K562 (cell line): Measurements from ENCODE around the gene AP1M2. TPM values are rescaled to one million over a fixed set of nuclear protein-coding genes. Genes with fewer than 3 reads are reported as not detected.

ENCODE experiments used
- ARID1B ChIP-seq: fragments of 450-650 bp; IDR thresholded peaks from 2 replicates; pipeline ENCODE4 v1.6.1; 2016; ENCODE audit warnings: antibody characterized with exemption, mild to moderate bottlenecking, inconsistent platforms
- C11orf30 ChIP-seq: fragments of 450-650 bp; IDR thresholded peaks from 2 replicates; pipeline ENCODE4 v1.6.1; 2016; ENCODE audit warnings: low read depth, mild to moderate bottlenecking
- CHD4 ChIP-seq: fragments of 200-600 bp; sonication (generic); IDR thresholded peaks from 3 replicates; pipeline ENCODE4 v1.6.1; 2012; ENCODE audit warnings: low read depth, mild to moderate bottlenecking, mixed read lengths, low read length, inconsistent platforms; ENCODE audit not compliant: insufficient read depth, insufficient replicate concordance, poor library complexity, severe bottlenecking
- CREB1 ChIP-seq, 2 experiments: sonication (generic) in 1 of 2; formaldehyde crosslinking in 1 of 2; IDR thresholded peaks; 2 replicates each; pipeline versions ENCODE4 v1.6.1 to v1.8.0; 2012 to 2022; ENCODE audit warnings: inconsistent platforms in 1 of 2, mild to moderate bottlenecking in 1 of 2, missing genetic modification reagents in 1 of 2, moderate library complexity in 1 of 2
- CXXC5 ChIP-seq: fragments of 250-450 bp; sonication (Bioruptor Pico); IDR thresholded peaks from 2 replicates; pipeline ENCODE4 v1.8.0; 2022; ENCODE audit warnings: inconsistent platforms, mild to moderate bottlenecking, moderate library complexity
- ETV6 ChIP-seq, 3 experiments: fragments of 150-350 bp in 1 of 3; sonication (generic) in 1 of 3; formaldehyde crosslinking in 1 of 3; IDR thresholded peaks; 2 replicates each; pipeline versions ENCODE4 v1.6.1 to v1.8.0; 2014 to 2022; ENCODE audit warnings: borderline replicate concordance in 2 of 3, low read depth in 2 of 3, antibody characterized with exemption in 1 of 3, low read length in 1 of 3, mild to moderate bottlenecking in 1 of 3, missing genetic modification reagents in 1 of 3
- GATA2 ChIP-seq: sonication (generic); formaldehyde crosslinking; IDR thresholded peaks from 2 replicates; pipeline ENCODE4 v1.4.0; 2020; ENCODE audit warnings: mild to moderate bottlenecking, missing genetic modification reagents
- HIVEP1 ChIP-seq: fragments of 250-450 bp; sonication (Bioruptor Pico); IDR thresholded peaks from 2 replicates; pipeline ENCODE4 v1.4.0; 2020; ENCODE audit warnings: mild to moderate bottlenecking
- LEF1 ChIP-seq: fragments of 450-650 bp; IDR thresholded peaks from 2 replicates; pipeline ENCODE4 v1.6.1; 2016; ENCODE audit warnings: mild to moderate bottlenecking
- MTA1 ChIP-seq: fragments of 450-650 bp; IDR thresholded peaks from 2 replicates; pipeline ENCODE4 v1.6.1; 2017; ENCODE audit warnings: borderline replicate concordance
- MTA2 ChIP-seq: fragments of 450-650 bp; IDR thresholded peaks from 2 replicates; pipeline ENCODE4 v1.6.1; 2016; ENCODE audit warnings: low read depth
- MYC ChIP-seq, 2 experiments: fragments of 250-450 bp in 1 of 2; sonication (Bioruptor Pico) in 1 of 2; IDR thresholded peaks; 2 replicates each; pipeline versions ENCODE4 v1.5.1 to v1.6.1; 2012 to 2021; ENCODE audit warnings: low read depth in 2 of 2, borderline replicate concordance in 1 of 2, improper control_type of control experiment in 1 of 2, low read length in 1 of 2, mild to moderate bottlenecking in 1 of 2, moderate library complexity in 1 of 2
- NCOR1 ChIP-seq: fragments of 450-650 bp; IDR thresholded peaks from 2 replicates; pipeline ENCODE4 v1.6.1; 2016; ENCODE audit warnings: mild to moderate bottlenecking, moderate library complexity
- PML ChIP-seq: IDR thresholded peaks from 2 replicates; pipeline ENCODE4 v1.6.1; 2012; ENCODE audit warnings: low read length, inconsistent platforms
- RFX1 ChIP-seq: fragments of 450-650 bp; IDR thresholded peaks from 2 replicates; pipeline ENCODE4 v1.6.1; 2016; ENCODE audit warnings: mild to moderate bottlenecking, moderate library complexity
- SP1 ChIP-seq: sonication (generic); formaldehyde crosslinking; IDR thresholded peaks from 2 replicates; pipeline ENCODE4 v1.8.1; 2022; ENCODE audit warnings: mild to moderate bottlenecking, missing genetic modification reagents
- SUPT5H ChIP-seq: fragments of 450-650 bp; IDR thresholded peaks from 2 replicates; pipeline ENCODE4 v1.6.1; 2016
- ZBED1 ChIP-seq: IDR thresholded peaks from 2 replicates; pipeline ENCODE4 v1.6.1; 2014
- ZC3H11A ChIP-seq: IDR thresholded peaks from 2 replicates; pipeline ENCODE4 v1.6.1; 2012; ENCODE audit warnings: low read depth, low read length, improper control_type of control experiment
- ZNF175 ChIP-seq: fragments of 200-800 bp; sonication (Bioruptor generic); IDR thresholded peaks from 2 replicates; pipeline ENCODE4 v1.6.1; 2016; ENCODE audit warnings: low read depth, mild to moderate bottlenecking, missing genetic modification characterization, missing compliant biosample characterization
- polyA plus RNA-seq, 8 experiments: library from polyadenylated mRNA; depleted of rRNA in 4 of 8; stranded (reverse) in 5 of 8; unstranded in 3 of 8; fragments of >200 nt; fragmentation: Nextera tagmentation in 2 of 8; fragmentation: Illumina TruSeq in 1 of 8; extraction: Ambion mirVana in 2 of 8; extraction: Trizol in 1 of 8; gene quantifications; 2 replicates each; pipeline versions ENCODE4 v1.2.1 to v1.2.3, GENCODE V29; 2011 to 2014; ENCODE audit warnings: inconsistent platforms in 1 of 8, missing spikeins in 1 of 8
- total RNA-seq, 7 experiments: library from RNA; depleted of rRNA in 6 of 7; stranded (reverse); fragments of >200 nt in 6 of 7; fragmentation: Illumina TruSeq in 2 of 7; extraction: Trizol in 2 of 7; gene quantifications; 2 replicates each; pipeline versions ENCODE4 v1.2.1 to v1.2.3, GENCODE V29; 2011 to 2021; ENCODE audit warnings: low replicate concordance in 1 of 7
- TF ChIP-seq, protein P1 (sequence below): sonication (generic); formaldehyde crosslinking; IDR thresholded peaks from 2 replicates; pipeline ENCODE4 v1.4.0; 2020; ENCODE audit warnings: mild to moderate bottlenecking, missing genetic modification reagents
- TF ChIP-seq, protein P2 (sequence below): fragments of 250-450 bp; sonication (Bioruptor Pico); IDR thresholded peaks from 2 replicates; pipeline ENCODE4 v1.4.0; 2020; ENCODE audit warnings: mild to moderate bottlenecking
- TF ChIP-seq, protein P3 (sequence below): fragments of 450-650 bp; IDR thresholded peaks from one replicate; pipeline ENCODE4 v1.6.1; 2018; ENCODE audit warnings: mild to moderate bottlenecking, moderate library complexity; ENCODE audit not compliant: partially characterized antibody

Gene AP1M2
- total and polyA plus RNA-seq, 9 of the 15 experiments (the other 6 are each of a cell fraction or from before 2014, with no cell fraction given) = 0.33 to 1.4 (median 0.89) TPM; not detected in 1

DNA sequence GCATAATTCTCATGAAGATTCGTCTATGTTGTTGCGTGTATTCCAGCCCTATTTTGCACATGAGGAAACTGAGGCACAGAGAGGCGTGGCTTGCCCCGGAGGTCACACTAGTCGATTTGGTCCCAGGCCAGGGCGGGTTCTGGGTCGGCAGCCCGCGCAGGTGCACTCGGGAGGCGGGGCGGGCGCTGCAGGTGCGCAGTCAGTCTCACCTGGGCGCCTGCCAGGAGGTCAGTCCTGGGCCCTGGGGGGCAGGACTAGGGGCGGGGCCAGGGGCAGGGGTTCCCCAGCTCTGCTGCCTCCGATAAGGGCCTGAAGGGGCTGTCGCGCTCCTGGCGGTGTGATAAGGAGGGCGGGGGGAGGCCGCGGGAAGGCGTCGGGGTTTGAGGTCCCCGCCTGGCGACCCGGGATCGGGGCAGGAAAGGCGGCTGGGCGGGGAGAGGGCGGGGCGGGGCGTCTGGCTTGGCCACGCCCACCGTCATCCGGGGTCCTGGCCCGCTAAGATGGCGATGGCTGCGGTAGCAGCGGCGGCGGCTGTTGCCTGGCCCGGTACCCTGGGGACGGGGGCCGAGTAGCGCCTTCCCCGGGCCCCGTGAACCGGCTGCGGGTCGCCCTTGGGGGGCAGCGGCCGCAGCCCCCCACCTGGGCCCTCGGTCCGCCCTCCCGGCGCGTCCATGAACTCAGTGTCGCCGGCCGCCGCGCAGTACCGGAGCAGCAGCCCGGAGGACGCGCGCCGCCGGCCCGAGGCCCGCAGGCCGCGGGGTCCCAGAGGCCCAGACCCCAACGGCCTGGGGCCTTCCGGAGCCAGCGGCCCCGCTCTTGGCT is 43.5 kb downstream of the AP1M2 start, which contains the start of gene ATG4D (continued):
- TF ChIP-seq ARID1B (peak; percentile 96), ZNF175 (CRISPR knock-in tag) (peak; percentile 72), SUPT5H (peak; percentile 79), ETV6 (IDR thresholded peaks at IDR 0.05; ENCODE audit: borderline replicate concordance in 1 of 2, low read depth in 2 of 2, low read length in 1 of 2) (peak in 1 of 2 experiments; percentile 2; a peak in 1 of 4 replicates), ETV6 (CRISPR knock-in tag; IDR thresholded peaks at IDR 0.05; ENCODE audit: borderline replicate concordance) (no peak), MYC (IDR thresholded peaks at IDR 0.05; ENCODE audit: low read depth, low read length) (no peak; the same call in 1 of the 2 replicates), MYC (CRISPR knock-in tag; IDR thresholded peaks at IDR 0.05; ENCODE audit: borderline replicate concordance, low read depth) (no peak), C11orf30 (peak; percentile 60), LEF1 (0 out of 2 replicates have a peak, but pooled peaks have one; percentile 15), SP1 (CRISPR knock-in tag) (peak; percentile 85), CREB1 (IDR thresholded peaks at IDR 0.05) (peak; percentile 35; the same call in 1 of the 2 replicates), CREB1 (CRISPR knock-in tag; IDR thresholded peaks at IDR 0.05) (peak; percentile 43; the same call in 1 of the 2 replicates), MTA1 (0 out of 2 replicates have a peak, but pooled peaks have one; percentile 18), RFX1 (no peak), CHD4 (peak; percentile 73), NCOR1 (peak; percentile 95), ZBED1 (peak; percentile 79; the same call in 1 of the 2 replicates), GATA2 (CRISPR knock-in tag) (peak; percentile 95), PML (peak; percentile 39; the same call in 1 of the 2 replicates), CXXC5 (CRISPR knock-in tag) (peak; percentile 93), HIVEP1 (CRISPR knock-in tag) (peak; percentile 85; the same call in 1 of the 2 replicates), MTA2 (peak; percentile 81), ZC3H11A (no peak)
- TF ChIP-seq, protein P1, sequence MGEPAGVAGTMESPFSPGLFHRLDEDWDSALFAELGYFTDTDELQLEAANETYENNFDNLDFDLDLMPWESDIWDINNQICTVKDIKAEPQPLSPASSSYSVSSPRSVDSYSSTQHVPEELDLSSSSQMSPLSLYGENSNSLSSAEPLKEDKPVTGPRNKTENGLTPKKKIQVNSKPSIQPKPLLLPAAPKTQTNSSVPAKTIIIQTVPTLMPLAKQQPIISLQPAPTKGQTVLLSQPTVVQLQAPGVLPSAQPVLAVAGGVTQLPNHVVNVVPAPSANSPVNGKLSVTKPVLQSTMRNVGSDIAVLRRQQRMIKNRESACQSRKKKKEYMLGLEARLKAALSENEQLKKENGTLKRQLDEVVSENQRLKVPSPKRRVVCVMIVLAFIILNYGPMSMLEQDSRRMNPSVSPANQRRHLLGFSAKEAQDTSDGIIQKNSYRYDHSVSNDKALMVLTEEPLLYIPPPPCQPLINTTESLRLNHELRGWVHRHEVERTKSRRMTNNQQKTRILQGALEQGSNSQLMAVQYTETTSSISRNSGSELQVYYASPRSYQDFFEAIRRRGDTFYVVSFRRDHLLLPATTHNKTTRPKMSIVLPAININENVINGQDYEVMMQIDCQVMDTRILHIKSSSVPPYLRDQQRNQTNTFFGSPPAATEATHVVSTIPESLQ = peak; percentile 59; the same call in 1 of the 2 replicates
- TF ChIP-seq, protein P2, sequence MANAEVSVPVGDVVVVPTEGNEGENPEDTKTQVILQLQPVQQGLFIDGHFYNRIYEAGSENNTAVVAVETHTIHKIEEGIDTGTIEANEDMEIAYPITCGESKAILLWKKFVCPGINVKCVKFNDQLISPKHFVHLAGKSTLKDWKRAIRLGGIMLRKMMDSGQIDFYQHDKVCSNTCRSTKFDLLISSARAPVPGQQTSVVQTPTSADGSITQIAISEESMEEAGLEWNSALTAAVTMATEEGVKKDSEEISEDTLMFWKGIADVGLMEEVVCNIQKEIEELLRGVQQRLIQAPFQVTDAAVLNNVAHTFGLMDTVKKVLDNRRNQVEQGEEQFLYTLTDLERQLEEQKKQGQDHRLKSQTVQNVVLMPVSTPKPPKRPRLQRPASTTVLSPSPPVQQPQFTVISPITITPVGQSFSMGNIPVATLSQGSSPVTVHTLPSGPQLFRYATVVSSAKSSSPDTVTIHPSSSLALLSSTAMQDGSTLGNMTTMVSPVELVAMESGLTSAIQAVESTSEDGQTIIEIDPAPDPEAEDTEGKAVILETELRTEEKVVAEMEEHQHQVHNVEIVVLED (CRISPR knock-in tag) = no peak
- TF ChIP-seq, protein P3, sequence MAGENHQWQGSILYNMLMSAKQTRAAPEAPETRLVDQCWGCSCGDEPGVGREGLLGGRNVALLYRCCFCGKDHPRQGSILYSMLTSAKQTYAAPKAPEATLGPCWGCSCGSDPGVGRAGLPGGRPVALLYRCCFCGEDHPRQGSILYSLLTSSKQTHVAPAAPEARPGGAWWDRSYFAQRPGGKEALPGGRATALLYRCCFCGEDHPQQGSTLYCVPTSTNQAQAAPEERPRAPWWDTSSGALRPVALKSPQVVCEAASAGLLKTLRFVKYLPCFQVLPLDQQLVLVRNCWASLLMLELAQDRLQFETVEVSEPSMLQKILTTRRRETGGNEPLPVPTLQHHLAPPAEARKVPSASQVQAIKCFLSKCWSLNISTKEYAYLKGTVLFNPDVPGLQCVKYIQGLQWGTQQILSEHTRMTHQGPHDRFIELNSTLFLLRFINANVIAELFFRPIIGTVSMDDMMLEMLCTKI = no peak
